Stimulated activated CD8-positive, alpha-beta memory T cell treated with anti-CD3 and anti-CD28 coated beads, Interleukin-7, amount 100 ng/mL, for 1 hour (primary cell): Measurements from ENCODE around the gene SULF2.

Experiments
- DNase-seq, 2 donors: peaks; one replicate each; pipeline ENCODE4 v3.0.0-alpha.2; 2020; ENCODE audit warnings: low read depth in 2 of 2

The SULF2 gene

GRCh38 chr20:47762699-47763268 is 22.5 kb downstream of the SULF2 start:
- DNase-seq: no peak

- no peak for DNase-seq
Measured at GRCh38 chr20:47761482-47762047, 23.7 kb downstream of the SULF2 start.

GRCh38 chr20:47760686-47761481 is 24.4 kb downstream of the SULF2 start:
- no peak for DNase-seq

GRCh38 chr20:47758517-47759450 is 26.5 kb downstream of the SULF2 start:
- DNase-seq: no peak

GRCh38 chr20:47757145-47758035 is 27.9 kb downstream of the SULF2 start:
- no peak for DNase-seq

- no peak for DNase-seq
Measured at GRCh38 chr20:47754946-47755652, 30.2 kb downstream of the SULF2 start.

- no peak for DNase-seq
Measured at GRCh38 chr20:47754388-47754715, 30.9 kb downstream of the SULF2 start.

- DNase-seq: no peak
Measured at GRCh38 chr20:47753576-47754387, 31.5 kb downstream of the SULF2 start.

GRCh38 chr20:47751449-47751848 is 33.8 kb downstream of the SULF2 start:
- no peak for DNase-seq

- DNase-seq: no peak
Measured at GRCh38 chr20:47749339-47749738, 35.9 kb downstream of the SULF2 start.

- no peak for DNase-seq
Measured at GRCh38 chr20:47748823-47749222, 36.5 kb downstream of the SULF2 start.

GRCh38 chr20:47748069-47748468 is 37.2 kb downstream of the SULF2 start:
- no peak for DNase-seq

- no peak for DNase-seq
Measured at GRCh38 chr20:47747669-47748031, 37.6 kb downstream of the SULF2 start.

GRCh38 chr20:47744803-47745202 is 40.5 kb downstream of the SULF2 start:
- no peak for DNase-seq

- no peak for DNase-seq
Measured at GRCh38 chr20:47743671-47744070, 41.6 kb downstream of the SULF2 start.

- DNase-seq: no peak
Measured at GRCh38 chr20:47741669-47742608, 43.3 kb downstream of the SULF2 start.

- no peak for DNase-seq
Measured at GRCh38 chr20:47740862-47741184, 44.5 kb downstream of the SULF2 start.

- no peak for DNase-seq
Measured at GRCh38 chr20:47740121-47740861, 45.0 kb downstream of the SULF2 start.
